ENCODE data around the gene RBMS3.

The RBMS3 gene

GRCh38 chr3:29614954-29615353 lies 334.1 kb downstream of the RBMS3 start:
- no peak for TF ChIP-seq CTCF (IDR thresholded peaks at IDR 0.05; ENCODE audit: low read depth, low read length, missing control alignments)
- H3K4me3 ChIP-seq (replicated peaks; ENCODE audit: low read depth, low read length) = no peak overlapping the region
- no peak for DNase-seq (ENCODE audit: extremely low read depth, low read depth)

GRCh38 chr3:29618395-29619282 lies 337.8 kb downstream of the RBMS3 start:
- TF ChIP-seq CTCF (IDR thresholded peaks at IDR 0.05; ENCODE audit: low read depth, low read length, missing control alignments) = no peak
- DNase-seq (ENCODE audit: extremely low read depth, low read depth) = no peak
- H3K4me3 ChIP-seq (replicated peaks; ENCODE audit: low read depth, low read length) = no peak overlapping the region

- no peak for TF ChIP-seq CTCF (IDR thresholded peaks at IDR 0.05; ENCODE audit: low read depth, low read length, missing control alignments)
- no peak for DNase-seq (ENCODE audit: extremely low read depth, low read depth)
- no peak overlapping the region for H3K4me3 ChIP-seq (replicated peaks; ENCODE audit: low read depth, low read length)
Measured at GRCh38 chr3:29619676-29620075, 338.8 kb downstream of the RBMS3 start.

GRCh38 chr3:29627136-29628117 lies 346.6 kb downstream of the RBMS3 start:
- H3K4me3 ChIP-seq (replicated peaks; ENCODE audit: low read depth, low read length) = no peak overlapping the region
- TF ChIP-seq CTCF (IDR thresholded peaks at IDR 0.05; ENCODE audit: low read depth, low read length, missing control alignments) = no peak
- DNase-seq (ENCODE audit: extremely low read depth, low read depth) = no peak

GRCh38 chr3:29628795-29629194 lies 347.9 kb downstream of the RBMS3 start:
- DNase-seq (ENCODE audit: extremely low read depth, low read depth) = no peak
- no peak overlapping the region for H3K4me3 ChIP-seq (replicated peaks; ENCODE audit: low read depth, low read length)
- no peak for TF ChIP-seq CTCF (IDR thresholded peaks at IDR 0.05; ENCODE audit: low read depth, low read length, missing control alignments)

- DNase-seq (ENCODE audit: extremely low read depth, low read depth) = no peak
- TF ChIP-seq CTCF (IDR thresholded peaks at IDR 0.05; ENCODE audit: low read depth, low read length, missing control alignments) = no peak
- no peak overlapping the region for H3K4me3 ChIP-seq (replicated peaks; ENCODE audit: low read depth, low read length)
Measured at GRCh38 chr3:29635888-29636287, 355.0 kb downstream of the RBMS3 start.

Measured in HFF-Myc (cell line).